GM10266 (cell line): Measurements from ENCODE around the gene PRR23A.

ENCODE experiments used
- DNase-seq: peaks from one replicate; pipeline ENCODE4 v3.0.0; 2012; ENCODE audit errors: extremely low spot score
- CTCF ChIP-seq: IDR thresholded peaks from 2 replicates; pipeline ENCODE4 v1.5.1; 2012; ENCODE audit warnings: mild to moderate bottlenecking, low read depth; ENCODE audit not compliant: control insufficient read depth, insufficient read depth; ENCODE audit errors: missing control alignments

The PRR23A gene

GRCh38 chr3:139024968-139025367 is 18.9 kb upstream of the PRR23A start:
- no peak for DNase-seq
- no peak for TF ChIP-seq CTCF

DNA sequence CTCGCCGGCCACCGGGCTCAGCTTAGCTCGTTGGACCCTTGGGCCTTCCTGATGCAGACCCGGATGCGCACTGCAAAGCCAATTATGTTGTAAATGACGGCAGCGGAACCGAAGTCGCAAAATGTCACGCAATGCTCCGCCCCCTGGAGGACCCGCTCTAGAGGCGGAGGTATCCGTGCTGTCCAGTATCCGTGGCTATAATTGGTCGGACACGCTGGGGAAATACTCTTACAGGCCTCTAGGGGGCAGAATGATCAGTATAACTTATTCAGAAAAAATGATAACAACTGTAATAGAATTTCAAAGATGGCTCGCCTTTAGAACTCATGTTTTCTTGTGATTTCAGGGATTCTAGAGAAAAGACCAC is 14.8 kb upstream of the PRR23A start, which contains the start of gene PRR23B:
PRR23B (minus strand) TSS at position 59 of the 367 bp plus-strand sequence. CDS start 265 bp downstream, outside the sequence.
- DNase-seq, result no peak
- TF ChIP-seq CTCF, result no peak

DNA sequence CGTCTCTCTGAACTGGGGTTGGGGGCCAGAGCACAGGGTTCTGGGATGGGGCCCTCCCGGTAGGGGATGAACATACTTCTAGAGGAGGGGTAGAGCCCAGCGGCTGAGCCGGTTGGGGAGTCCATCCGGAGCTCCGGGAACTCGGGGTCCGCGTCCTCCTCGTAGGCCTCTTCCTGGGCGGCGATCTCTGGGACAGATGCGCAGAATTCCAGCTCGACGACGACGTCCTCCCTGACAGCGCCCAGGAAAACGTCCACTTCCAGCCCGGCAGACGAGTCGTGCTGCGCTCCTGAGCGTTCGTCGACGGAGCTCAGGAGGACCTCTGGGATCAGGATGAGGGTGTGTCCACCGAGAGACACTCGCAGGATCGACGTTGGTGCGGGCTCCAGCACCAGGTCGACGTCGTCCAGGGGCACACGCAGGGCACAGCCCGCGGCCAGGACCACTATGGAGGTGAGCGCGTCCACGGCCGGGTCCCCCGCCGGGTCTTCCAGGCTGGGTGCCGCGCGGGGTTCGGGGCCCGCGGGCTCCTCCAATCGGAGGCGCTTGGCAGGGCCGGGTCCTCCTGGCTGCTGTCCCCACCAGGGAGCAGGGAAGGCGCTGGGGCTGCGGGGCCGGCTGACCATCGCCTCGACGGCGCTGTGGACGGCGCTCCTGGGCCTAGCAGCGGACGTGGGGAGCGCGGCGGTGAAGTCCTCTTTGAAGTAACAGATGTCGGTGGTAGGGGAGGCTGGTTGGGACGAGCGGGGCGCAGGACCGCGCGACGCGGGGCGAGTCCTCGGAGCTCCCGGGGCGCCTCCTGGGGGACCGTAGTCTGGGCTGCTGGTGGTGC is 14.2 kb upstream of the PRR23A start:
- no peak for TF ChIP-seq CTCF
- DNase-seq, result no peak

DNA sequence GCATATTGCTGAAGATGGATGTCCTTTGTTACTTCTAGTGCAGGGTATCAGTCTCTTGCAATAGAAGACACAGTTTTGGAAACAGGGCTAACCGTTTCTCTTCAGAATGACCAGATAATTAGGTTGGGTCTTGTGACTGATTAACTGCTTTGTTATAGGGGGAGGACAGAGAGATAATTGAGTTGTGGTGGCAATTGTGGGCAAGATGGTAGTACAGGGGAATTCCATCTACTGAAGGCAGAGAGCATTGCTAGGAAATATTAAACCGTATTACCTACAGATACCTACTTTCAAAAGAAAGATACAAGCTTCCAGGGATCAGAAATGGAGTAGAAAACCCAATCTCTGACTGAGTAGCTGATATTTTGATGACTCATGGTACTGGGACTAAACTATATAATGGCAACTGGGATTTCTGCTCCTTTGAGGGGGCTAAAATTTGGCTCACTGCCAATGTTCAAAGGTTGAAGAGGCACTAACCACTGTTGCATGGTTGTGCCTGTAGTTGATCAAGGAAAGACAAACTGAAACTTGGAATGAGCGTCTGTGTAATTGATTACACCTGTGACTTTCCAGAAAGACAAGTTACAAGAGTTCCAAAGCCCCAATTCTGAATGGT is 10.5 kb upstream of the PRR23A start:
- no peak for TF ChIP-seq CTCF
- no peak for DNase-seq

DNA sequence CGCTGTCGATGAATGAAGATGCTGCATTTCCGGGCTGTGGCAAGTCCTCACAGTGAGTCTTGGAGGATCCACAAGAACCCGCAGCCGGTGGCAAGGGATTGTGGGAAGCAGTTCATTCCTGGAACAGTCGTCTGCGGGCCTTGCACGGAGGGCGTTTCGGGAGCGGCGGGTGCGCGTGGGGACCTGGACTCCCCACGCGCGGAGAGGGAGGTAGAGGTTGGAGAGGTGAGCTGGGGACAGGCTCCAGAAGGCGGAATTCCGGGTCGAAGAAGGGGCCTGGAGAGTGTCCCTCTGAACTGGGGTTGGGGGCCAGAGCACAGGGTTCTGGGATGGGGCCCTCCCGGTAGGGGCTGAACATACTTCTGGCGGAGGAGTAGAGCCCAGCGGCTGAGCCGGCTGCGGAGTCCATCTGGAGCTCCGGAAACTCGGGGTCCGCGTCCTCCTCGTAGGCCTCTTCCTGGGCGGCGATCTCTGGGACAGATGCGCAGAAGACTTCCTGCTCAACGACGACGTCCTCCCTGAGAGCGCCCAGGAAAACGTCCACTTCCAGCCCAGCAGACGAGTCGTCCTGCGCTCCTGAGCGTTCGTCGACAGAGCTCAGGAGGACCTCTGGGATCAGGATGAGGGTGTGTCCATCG is 593 bp downstream of the PRR23A start:
- no peak for DNase-seq
- TF ChIP-seq CTCF, result no peak

DNA sequence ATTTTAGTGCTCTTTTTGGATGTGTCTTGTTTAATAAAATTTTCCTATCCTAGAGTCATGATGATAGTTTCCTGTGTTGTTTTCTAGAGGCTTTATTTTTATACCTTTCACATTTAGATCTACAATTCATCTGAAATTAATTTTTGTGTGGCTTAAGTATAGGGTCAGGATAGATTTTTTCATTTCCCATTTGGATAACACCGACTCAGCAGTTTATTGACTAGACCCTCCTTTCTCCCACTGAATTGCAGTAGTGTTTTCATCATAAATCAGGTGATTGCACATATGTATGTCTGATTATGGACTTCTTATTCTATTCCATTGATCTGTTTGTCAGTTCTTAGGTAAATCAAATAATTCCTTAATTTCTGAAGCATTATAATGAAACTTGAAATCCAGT is 10.4 kb downstream of the PRR23A start:
- TF ChIP-seq CTCF, result no peak
- no peak for DNase-seq
